GM18505 (cell line): ENCODE results near the gene UQCRFS1.

Experiments
- ATAC-seq: cut with Tn5 transposase; IDR thresholded peaks from one replicate; pipeline ENCODE4 v1.9.1; 2021; ENCODE audit not compliant: unreplicated experiment
- POLR2A ChIP-seq: IDR thresholded peaks from 4 replicates; pipeline ENCODE4 v1.6.1; 2011; ENCODE audit warnings: borderline replicate concordance; ENCODE audit not compliant: insufficient read depth, insufficient read length; ENCODE audit errors: extremely low read depth

Gene UQCRFS1

DNA sequence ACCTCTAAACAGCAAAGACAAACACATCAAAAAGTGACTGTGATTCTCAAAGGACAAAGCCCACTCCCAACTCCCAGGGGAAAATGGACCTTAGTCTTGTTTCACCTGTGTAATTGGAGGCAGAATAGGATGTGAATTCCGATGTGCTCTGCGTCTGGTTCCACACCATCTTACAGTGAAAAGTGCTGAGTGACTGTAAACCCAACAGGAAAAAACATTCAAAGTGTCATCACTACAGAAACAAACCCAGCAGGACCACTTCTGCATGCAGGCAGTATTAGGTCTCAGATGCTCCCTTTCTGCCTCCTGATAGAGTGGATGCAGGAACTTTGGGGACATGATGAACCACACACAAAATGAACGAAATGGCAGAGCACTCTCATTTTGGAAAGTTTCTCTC lies 6.5 kb downstream of the UQCRFS1 start:
- TF ChIP-seq POLR2A, result no peak
- ATAC-seq, result no peak

GRCh38 chr19:29202281-29202680 lies 10.7 kb downstream of the UQCRFS1 start:
- no peak for ATAC-seq
- TF ChIP-seq POLR2A, result no peak

DNA sequence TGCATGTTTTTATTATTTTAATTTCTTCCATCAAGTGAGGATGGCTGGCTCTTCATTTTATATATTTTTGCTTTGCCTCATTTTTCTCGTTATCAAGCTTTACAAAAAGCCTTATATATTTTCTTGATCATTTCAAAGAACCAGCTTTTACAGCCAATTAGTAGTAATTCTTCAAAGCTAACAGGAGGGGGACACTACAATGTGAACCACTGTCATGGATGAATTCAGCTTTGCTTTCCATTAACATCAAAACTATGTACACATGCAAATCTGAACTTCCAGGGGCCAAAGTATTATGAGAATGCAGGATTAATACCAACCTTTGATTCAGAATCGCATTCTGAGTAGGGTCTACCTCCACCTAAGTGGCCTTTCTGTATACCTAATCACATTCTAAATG lies 11.1 kb downstream of the UQCRFS1 start:
- no peak for ATAC-seq
- no peak for TF ChIP-seq POLR2A

GRCh38 chr19:29194658-29195057 lies 18.3 kb downstream of the UQCRFS1 start:
- no peak for ATAC-seq
- TF ChIP-seq POLR2A, result no peak

- ATAC-seq, result no peak
- TF ChIP-seq POLR2A, result no peak
Observed at GRCh38 chr19:29193155-29193554, 19.8 kb downstream of the UQCRFS1 start.

- ATAC-seq, result no peak
Observed at GRCh38 chr19:29191005-29191404, 21.9 kb downstream of the UQCRFS1 start.

DNA sequence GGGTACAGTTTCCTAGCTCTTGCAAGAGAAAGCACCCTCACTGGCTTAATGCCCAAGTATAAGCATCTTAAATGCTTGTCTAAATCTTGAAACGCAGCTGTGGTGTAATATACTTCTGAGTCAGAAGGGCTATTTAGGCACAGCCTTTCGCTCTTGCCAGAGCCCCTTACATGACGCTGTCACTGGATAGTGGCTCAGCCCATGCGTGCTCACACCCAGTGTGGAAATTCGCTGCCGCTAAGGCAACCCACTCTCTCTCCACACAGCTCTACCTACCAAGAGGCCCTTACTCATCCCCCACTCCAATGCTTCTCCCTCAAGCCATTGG lies 24.0 kb downstream of the UQCRFS1 start:
- no peak for TF ChIP-seq POLR2A
- no peak for ATAC-seq

More at GRCh38 chr19:29191005-29191404, 21.9 kb downstream of the UQCRFS1 start:
- TF ChIP-seq POLR2A, result no peak

GRCh38 chr19:29188289-29189032 lies 24.5 kb downstream of the UQCRFS1 start:
- no peak for ATAC-seq
- TF ChIP-seq POLR2A, result no peak

DNA sequence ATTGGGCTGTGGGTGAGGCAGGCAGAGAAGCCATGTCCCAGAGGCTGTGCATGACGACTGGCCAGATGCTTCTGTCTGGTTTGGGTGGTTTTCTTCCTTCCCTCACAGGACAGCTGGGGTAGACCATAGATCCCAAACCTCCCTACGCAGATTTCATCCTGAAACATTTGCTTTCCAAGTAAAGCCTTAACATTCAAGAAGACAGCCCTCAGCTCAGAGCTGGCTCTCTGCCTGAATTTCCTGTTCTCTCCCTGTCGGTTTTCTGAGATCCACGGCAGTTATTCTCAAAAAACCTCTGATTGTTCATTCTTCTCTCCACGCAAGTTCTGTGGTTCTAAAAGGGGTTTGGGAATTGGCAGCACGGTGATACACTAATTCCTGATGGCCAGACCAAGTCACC lies 25.3 kb downstream of the UQCRFS1 start:
- ATAC-seq, result no peak
- TF ChIP-seq POLR2A, result no peak

DNA sequence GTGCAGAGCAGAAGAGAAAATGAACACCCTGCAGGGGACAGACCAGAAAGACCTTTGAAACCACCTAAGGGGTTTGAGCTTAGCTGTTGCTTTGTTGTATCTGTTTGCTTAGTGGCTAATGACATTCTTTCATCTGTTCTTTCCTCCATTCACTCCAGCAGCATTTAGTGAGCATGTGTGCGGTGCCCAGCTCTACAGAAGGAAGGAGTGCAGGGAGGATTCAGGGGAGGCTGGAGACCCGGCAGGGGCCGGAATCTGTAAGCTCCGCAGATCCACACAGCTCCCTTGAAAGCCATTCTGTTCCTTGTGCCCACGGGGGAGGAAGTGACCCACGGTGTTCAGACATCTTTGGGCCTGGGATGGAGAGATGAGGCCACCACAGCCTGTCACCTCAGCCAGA lies 27.5 kb downstream of the UQCRFS1 start:
- no peak for TF ChIP-seq POLR2A
- ATAC-seq, result no peak

DNA sequence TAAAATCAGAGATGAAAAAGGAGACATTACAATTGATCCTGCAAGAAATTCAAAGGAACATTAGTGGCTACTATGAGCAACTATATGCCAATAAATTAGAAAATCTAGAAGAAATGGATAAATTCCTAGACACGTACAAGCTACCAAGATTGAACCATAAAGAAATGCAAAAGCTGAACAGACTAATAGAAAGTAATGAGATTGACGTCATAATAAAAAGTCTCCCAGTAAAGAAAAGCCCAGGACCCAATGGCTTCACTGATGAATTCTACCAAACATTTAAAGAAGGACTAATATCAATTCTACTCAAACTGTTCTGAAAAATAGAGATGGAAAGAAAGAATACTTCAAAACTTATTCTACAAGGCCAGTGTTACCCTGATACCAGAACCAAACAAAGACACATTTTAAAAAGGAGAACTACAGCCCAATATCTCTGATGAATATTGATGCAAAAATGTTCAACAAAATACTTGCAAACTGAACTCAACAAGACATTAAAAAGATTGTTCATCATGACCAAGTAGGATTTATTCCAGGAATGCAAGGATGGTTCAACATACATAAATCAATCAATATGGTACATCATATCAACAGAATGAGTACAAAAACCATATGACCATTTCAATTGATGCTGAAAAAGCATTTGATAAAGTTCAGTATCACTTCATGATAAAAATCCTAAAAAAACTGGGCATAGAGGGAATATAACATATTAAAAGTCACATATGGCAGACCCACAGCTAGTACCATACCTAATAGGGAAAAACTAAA lies 35.8 kb downstream of the UQCRFS1 start:
- no peak for ATAC-seq
- TF ChIP-seq POLR2A, result no peak

DNA sequence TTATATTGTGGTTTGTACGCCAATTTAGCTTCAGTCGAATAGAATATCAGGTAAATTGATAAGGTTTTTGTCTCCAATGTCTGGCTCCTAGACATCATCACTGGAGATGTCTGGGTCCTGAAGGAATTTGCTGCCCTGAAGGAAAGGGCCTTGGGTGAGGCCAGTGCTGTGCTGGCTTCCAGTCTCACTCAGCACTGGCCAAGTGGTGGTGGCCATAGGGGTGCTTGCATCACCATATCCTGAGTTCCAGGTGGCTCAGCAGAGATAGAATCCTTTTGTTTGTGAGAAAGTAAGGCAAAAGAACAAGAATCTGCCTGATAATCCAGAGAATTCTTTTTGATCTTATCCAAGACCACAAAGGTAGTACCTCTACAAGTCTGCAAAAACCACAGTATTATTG lies 39.1 kb downstream of the UQCRFS1 start:
- ATAC-seq, result no peak
- no peak for TF ChIP-seq POLR2A

DNA sequence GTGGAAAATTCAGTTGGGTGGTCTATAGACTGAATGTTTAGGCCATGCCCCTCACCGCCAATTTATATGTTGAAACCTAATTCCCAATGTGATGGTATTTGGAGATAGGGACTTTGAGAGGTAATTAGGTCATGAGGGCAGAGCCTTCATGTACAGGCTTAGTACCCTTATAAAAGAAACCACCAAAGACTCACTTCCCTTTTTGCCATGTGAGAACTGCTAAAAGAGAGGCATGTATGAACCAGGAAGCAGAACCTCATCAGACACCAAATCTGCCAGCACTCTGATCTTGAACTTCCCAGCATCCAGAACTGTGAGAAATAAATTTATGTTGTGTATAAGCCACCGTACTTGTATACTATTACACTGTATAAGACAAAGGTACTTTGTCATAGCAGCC lies 40.6 kb downstream of the UQCRFS1 start:
- ATAC-seq, result no peak
- no peak for TF ChIP-seq POLR2A

DNA sequence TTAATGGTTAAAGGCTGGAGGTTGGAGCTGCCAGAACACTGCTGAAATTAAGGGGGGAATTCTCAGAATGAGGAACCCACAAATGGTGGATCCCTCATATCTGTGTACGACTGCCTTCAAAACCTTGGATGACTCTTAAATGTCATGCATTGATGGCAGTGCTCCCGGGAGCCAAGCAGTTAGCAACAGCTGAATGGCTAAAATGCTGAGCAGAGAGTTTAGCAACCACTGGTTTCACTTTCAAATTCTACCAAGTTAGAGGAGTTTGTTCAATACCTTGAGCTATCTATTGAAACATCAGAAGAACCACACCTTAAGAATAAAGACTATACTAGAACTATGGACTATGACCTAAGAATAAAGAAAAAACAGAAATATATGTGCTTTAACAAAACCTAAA lies 41.4 kb downstream of the UQCRFS1 start:
- no peak for TF ChIP-seq POLR2A
- no peak for ATAC-seq
